ENCODE results near the gene PTH2R. TPM values are rescaled to one million over a fixed set of nuclear protein-coding genes. Genes with fewer than 3 reads are reported as not detected.

The PTH2R gene
- total RNA-seq, 1 experiment from 2014 or later: 0.32 TPM

DNA sequence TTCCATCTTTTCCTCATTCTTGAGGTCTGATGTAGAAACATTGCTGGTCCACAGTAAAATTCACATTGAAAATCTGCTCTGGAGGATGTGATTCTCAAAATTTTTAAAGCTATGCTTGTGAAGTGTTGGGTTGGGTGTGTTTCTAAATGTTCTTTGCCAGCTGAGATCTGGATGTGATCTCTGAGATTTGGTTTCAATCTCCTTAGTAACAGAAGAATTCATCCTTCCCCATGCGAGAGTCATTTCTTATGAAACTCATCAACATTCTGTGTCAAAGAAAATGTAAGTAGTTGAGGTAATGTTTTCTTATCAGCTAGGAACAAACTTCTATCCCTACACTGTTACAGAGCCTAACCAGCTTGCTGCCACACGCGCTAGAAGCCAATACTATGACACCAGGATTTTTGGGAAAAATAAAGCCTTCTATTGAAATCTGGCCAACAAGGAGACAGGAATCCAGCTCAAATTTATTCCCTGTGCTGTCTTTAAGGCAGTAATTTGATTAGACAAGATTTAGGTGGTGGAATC, 134.9 kb downstream of the PTH2R start:
- no peaks in the 10 kb centered on the region for H3K36me3 Mint-ChIP-seq (ENCODE audit: insufficient read depth, unreplicated experiment)
- H3K27me3 Mint-ChIP-seq (ENCODE audit: insufficient read depth, unreplicated experiment): no peaks in the 10 kb centered on the region
- ChIA-PET POLR2A (no interaction called here), CTCF (no interaction called here)
- no peaks in the 10 kb centered on the region for H3K36me3 ChIP-seq (ENCODE audit: control insufficient read depth, insufficient read depth, low read length)
- no peaks in the 10 kb centered on the region; the same call in 1 of the 2 replicates for H3K9me3 ChIP-seq
- intact Hi-C loops (cut with micrococcal nuclease; ENCODE audit: unreplicated experiment): no loop called here
- H3K4me3 Mint-ChIP-seq (ENCODE audit: unreplicated experiment): no peak overlapping the region
- H3K4me1 Mint-ChIP-seq (ENCODE audit: low read depth, unreplicated experiment): peaks cover 23% of the 10 kb centered on the region
- no peak for DNase-seq
- peaks cover 18% of the 10 kb centered on the region for H3K9me3 Mint-ChIP-seq (ENCODE audit: unreplicated experiment)
- H3K4me1 ChIP-seq: peaks cover 18% of the 10 kb centered on the region
- no peak overlapping the region for H3K27ac Mint-ChIP-seq (ENCODE audit: unreplicated experiment)
- H3K4me3 ChIP-seq (ENCODE audit: low read depth, low read length): no peak overlapping the region
- TF ChIP-seq, protein P1, sequence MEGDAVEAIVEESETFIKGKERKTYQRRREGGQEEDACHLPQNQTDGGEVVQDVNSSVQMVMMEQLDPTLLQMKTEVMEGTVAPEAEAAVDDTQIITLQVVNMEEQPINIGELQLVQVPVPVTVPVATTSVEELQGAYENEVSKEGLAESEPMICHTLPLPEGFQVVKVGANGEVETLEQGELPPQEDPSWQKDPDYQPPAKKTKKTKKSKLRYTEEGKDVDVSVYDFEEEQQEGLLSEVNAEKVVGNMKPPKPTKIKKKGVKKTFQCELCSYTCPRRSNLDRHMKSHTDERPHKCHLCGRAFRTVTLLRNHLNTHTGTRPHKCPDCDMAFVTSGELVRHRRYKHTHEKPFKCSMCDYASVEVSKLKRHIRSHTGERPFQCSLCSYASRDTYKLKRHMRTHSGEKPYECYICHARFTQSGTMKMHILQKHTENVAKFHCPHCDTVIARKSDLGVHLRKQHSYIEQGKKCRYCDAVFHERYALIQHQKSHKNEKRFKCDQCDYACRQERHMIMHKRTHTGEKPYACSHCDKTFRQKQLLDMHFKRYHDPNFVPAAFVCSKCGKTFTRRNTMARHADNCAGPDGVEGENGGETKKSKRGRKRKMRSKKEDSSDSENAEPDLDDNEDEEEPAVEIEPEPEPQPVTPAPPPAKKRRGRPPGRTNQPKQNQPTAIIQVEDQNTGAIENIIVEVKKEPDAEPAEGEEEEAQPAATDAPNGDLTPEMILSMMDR (IDR thresholded peaks at IDR 0.05; ENCODE audit: insufficient read depth in 1 of 2, low read depth in 1 of 2, low read length in 1 of 2, severe bottlenecking in 1 of 2, unreplicated experiment in 1 of 2): no peak
- BruUV-seq (replicated peaks): no TSS peak
- no peaks in the 10 kb centered on the region for H3K27me3 ChIP-seq (replicated peaks; ENCODE audit: control insufficient read depth, insufficient read depth, low read length)

DNA sequence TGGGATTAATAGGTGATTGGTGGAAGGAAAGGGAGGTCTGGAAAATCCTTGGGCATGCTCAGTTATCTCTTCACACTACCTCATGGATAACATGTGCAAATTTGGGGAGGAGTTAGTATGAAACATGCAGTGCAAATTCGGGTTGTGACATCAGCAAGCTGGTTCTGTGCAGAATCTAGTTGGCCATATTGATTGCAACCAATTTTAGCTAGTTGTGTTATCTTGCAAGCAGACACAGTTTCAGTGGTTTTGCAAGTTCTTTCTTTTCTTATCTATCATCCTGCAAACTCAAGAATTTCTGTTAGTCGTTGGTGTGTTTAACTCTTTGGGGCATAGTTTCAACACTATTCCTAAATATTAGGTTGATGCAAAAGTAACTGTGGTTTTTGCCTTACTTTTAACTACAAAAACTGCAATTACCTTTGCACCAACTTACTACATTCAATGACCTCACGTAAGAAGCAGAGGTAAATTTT, 135.4 kb downstream of the PTH2R start:
- POLR2A ChIA-PET: no interaction called here
- Histone ChIP-seq H3K9me3 (no peaks in the 10 kb centered on the region), H3K4me1 (peaks cover 20% of the 10 kb centered on the region), H3K27me3 (replicated peaks; ENCODE audit: control insufficient read depth, insufficient read depth, low read length) (no peaks in the 10 kb centered on the region), H3K36me3 (ENCODE audit: control insufficient read depth, insufficient read depth, low read length) (no peaks in the 10 kb centered on the region), H3K4me3 (ENCODE audit: low read depth, low read length) (no peak overlapping the region)
- Mint-ChIP-seq H3K9me3 (ENCODE audit: unreplicated experiment) (peaks cover 18% of the 10 kb centered on the region), H3K4me3 (ENCODE audit: unreplicated experiment) (no peak overlapping the region), H3K4me1 (ENCODE audit: low read depth, unreplicated experiment) (peaks cover 23% of the 10 kb centered on the region), H3K27ac (ENCODE audit: unreplicated experiment) (no peak overlapping the region), H3K36me3 (ENCODE audit: insufficient read depth, unreplicated experiment) (no peaks in the 10 kb centered on the region), H3K27me3 (ENCODE audit: insufficient read depth, unreplicated experiment) (no peaks in the 10 kb centered on the region)
- TF ChIP-seq, protein P1 (IDR thresholded peaks at IDR 0.05; ENCODE audit: insufficient read depth in 1 of 2, low read depth in 1 of 2, low read length in 1 of 2, severe bottlenecking in 1 of 2, unreplicated experiment in 1 of 2): no peak
- intact Hi-C loops (cut with micrococcal nuclease; ENCODE audit: unreplicated experiment): no loop called here
- DNase-seq: no peak
- CTCF ChIA-PET: no interaction called here
- no TSS peak for BruUV-seq (replicated peaks)

DNA sequence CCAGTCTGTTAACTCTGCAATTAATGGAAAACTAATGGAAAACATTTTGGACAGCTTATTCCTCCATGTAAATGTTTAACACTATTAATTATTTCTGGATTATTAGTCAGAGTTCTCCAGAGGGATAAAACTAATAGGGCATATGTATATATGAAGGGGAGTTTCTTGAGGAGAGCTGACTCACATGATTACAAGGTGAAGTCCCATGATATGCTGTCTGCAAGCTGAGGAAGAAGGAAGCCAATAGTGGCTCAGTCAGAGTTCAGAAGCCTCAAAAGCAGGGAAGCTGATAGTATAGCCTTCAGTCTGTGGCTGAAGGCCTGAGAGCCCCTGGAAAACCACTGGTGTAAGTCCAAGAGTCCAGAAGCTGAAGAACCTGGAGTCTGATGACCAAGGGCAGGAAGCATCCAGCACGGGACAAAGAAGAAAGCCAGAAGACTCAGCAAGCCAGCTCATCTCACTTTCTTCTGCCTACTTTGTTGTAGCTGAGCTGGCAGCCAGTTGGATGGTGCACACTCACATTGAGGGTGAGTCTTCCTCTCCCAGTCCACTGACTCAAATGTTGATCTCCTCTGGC, 136.0 kb downstream of the PTH2R start:
- Histone ChIP-seq H3K4me3 (ENCODE audit: low read depth, low read length) (no peak overlapping the region), H3K36me3 (ENCODE audit: control insufficient read depth, insufficient read depth, low read length) (no peaks in the 10 kb centered on the region), H3K9me3 (no peaks in the 10 kb centered on the region), H3K27me3 (replicated peaks; ENCODE audit: control insufficient read depth, insufficient read depth, low read length) (no peaks in the 10 kb centered on the region), H3K4me1 (peaks cover 20% of the 10 kb centered on the region)
- Mint-ChIP-seq H3K27ac (ENCODE audit: unreplicated experiment) (no peak overlapping the region), H3K9me3 (ENCODE audit: unreplicated experiment) (peaks cover 18% of the 10 kb centered on the region), H3K4me1 (ENCODE audit: low read depth, unreplicated experiment) (peaks cover 23% of the 10 kb centered on the region), H3K27me3 (ENCODE audit: insufficient read depth, unreplicated experiment) (no peaks in the 10 kb centered on the region), H3K4me3 (ENCODE audit: unreplicated experiment) (no peak overlapping the region), H3K36me3 (ENCODE audit: insufficient read depth, unreplicated experiment) (no peaks in the 10 kb centered on the region)
- no TSS peak for BruUV-seq (replicated peaks)
- no peak for DNase-seq
- intact Hi-C loops (cut with micrococcal nuclease; ENCODE audit: unreplicated experiment): no loop called here
- ChIA-PET POLR2A (no interaction called here), CTCF (no interaction called here)
- TF ChIP-seq, protein P1 (IDR thresholded peaks at IDR 0.05; ENCODE audit: insufficient read depth in 1 of 2, low read depth in 1 of 2, low read length in 1 of 2, severe bottlenecking in 1 of 2, unreplicated experiment in 1 of 2): no peak

Other genes starting within 250 kb of the PTH2R start
- gene CRYGA, start 243.2 kb upstream of the PTH2R start, total RNA-seq (2022): not detected in 2 replicates
- gene C2orf80, start 216.8 kb upstream of the PTH2R start, total RNA-seq (2022): not detected in 2 replicates
- 265 and 293 TPM in 2 replicates for gene IDH1, start 151.7 kb upstream of the PTH2R start, total RNA-seq (2022)
- gene PIKFYVE, start 140.5 kb upstream of the PTH2R start, total RNA-seq (2022): 27.9 and 31.2 TPM in 2 replicates

Measured in Caco-2 (cell line).